ENCODE results near the gene GPR78.

GPR78 gene

GRCh38 chr4:8547108-8547911 lies 32.9 kb upstream of the GPR78 start:
- no peak overlapping the region for H2AFZ ChIP-seq (ENCODE audit: insufficient read depth, low read length, poor library complexity)
- no peaks in the 10 kb centered on the region for H3K27me3 ChIP-seq (ENCODE audit: insufficient read depth, low read length)
- H2BK120ac ChIP-seq (ENCODE audit: insufficient read depth, low read length, poor library complexity), result peak overlapping the region; percentile 82

DNA sequence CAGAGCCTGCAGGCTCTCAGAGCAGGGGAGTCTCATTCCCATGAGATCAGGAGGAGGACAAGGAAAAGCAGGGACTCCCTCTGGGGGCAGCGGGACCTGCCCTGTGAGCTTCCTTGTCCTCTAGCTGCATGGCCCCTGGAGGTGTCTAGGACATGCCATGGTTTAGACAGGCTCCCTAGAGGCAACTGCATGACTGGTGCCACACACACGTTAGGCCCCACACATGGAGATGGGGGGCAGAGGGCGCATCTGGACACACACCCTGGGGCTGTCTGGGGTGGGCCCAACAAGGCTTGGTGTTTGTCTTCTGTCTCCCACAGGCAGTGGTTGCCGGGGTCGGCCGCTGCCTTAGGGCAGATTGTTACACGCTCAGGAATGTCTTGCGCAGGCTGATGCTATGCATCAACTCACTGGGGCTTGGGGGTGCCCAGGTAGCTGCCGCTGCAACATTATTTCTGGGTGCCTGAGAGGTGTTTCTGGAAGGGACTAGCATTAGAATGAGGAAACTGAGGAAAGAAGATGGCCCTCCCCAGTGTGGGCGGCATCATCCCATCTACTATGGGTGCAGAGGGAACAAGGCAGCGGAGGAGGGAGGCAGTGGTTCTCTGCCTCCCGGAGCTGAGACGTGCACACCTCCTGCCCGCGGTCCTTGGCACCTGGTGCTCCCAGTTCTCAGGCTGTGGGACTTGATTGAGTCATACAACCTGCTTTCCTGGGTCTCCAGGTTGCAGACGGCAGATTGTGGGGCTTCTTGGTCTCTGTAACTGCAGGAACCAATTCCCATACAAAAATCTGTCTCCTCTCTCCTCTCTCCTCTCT lies 32.1 kb upstream of the GPR78 start:
- DNase-seq, result peak; percentile 88 to 96
- Histone ChIP-seq H3K14ac (ENCODE audit: low read length) (peak overlapping the region; percentile 62), H4K12ac (ENCODE audit: low read depth, low read length) (no peak overlapping the region), H2BK12ac (ENCODE audit: low read length) (peak overlapping the region; percentile 74), H3K9me3 (ENCODE audit: insufficient read depth, low read depth, low read length) (no peaks in the 10 kb centered on the region), H3K27ac (ENCODE audit: low read depth, low read length) (peak overlapping the region; percentile 73), H3K18ac (ENCODE audit: low read length) (peak overlapping the region; percentile 15), H3K36me3 (ENCODE audit: control insufficient read depth in 1 of 2, insufficient read depth in 2 of 2, low read length in 2 of 2) (no peaks in the 10 kb centered on the region), H4K8ac (ENCODE audit: low read depth, low read length) (peak overlapping the region; percentile 34), H3K4ac (ENCODE audit: low read depth, low read length) (no peak overlapping the region), H2BK5ac (ENCODE audit: low read depth, low read length, poor library complexity) (peak overlapping the region; percentile 70), H2BK120ac (ENCODE audit: insufficient read depth, low read length, poor library complexity) (peak overlapping the region; percentile 87), H3K4me2 (ENCODE audit: low read length) (no peak overlapping the region), H4K91ac (ENCODE audit: low read depth, low read length) (peak overlapping the region; percentile 84), H3K23ac (ENCODE audit: low read length) (no peak overlapping the region), H3K9ac (ENCODE audit: low read length) (no peak overlapping the region), H3K4me3 (ENCODE audit: low read depth, low read length) (no peak overlapping the region), H3K79me2 (ENCODE audit: control insufficient read depth, insufficient read depth, low read length, poor library complexity) (no peaks in the 10 kb centered on the region), H3K79me1 (ENCODE audit: low read length) (peaks cover 41% of the 10 kb centered on the region), H3K4me1 (ENCODE audit: control insufficient read depth in 1 of 2, insufficient read depth in 2 of 2, low read length in 2 of 2) (peaks cover 34 to 45% of the 10 kb centered on the region in 2 experiments), H2AK5ac (ENCODE audit: low read length) (peak overlapping the region; percentile 19), H2AFZ (ENCODE audit: insufficient read depth, low read length, poor library complexity) (no peak overlapping the region), H3K27me3 (ENCODE audit: insufficient read depth, low read length) (no peaks in the 10 kb centered on the region)
- no CpG with 5 or more reads among the region's 16 CpGs for WGBS (ENCODE audit: extremely low coverage, insufficient coverage, insufficient read length)

More at GRCh38 chr4:8547108-8547911, 32.9 kb upstream of the GPR78 start:
- Histone ChIP-seq H3K4me2 (ENCODE audit: low read length) (no peak overlapping the region), H3K4me3 (ENCODE audit: low read depth, low read length) (no peak overlapping the region), H3K18ac (ENCODE audit: low read length) (peak overlapping the region; percentile 15), H2AK5ac (ENCODE audit: low read length) (peak overlapping the region; percentile 50), H3K23ac (ENCODE audit: low read length) (no peak overlapping the region), H3K14ac (ENCODE audit: low read length) (peak overlapping the region; percentile 54), H3K4ac (ENCODE audit: low read depth, low read length) (no peak overlapping the region), H3K79me2 (ENCODE audit: control insufficient read depth, insufficient read depth, low read length, poor library complexity) (no peaks in the 10 kb centered on the region), H3K27ac (ENCODE audit: low read depth, low read length) (peak overlapping the region; percentile 73), H3K36me3 (ENCODE audit: control insufficient read depth in 1 of 2, insufficient read depth in 2 of 2, low read length in 2 of 2) (no peaks in the 10 kb centered on the region), H3K9me3 (ENCODE audit: insufficient read depth, low read depth, low read length) (no peaks in the 10 kb centered on the region), H4K91ac (ENCODE audit: low read depth, low read length) (peak overlapping the region; percentile 84), H3K9ac (ENCODE audit: low read length) (no peak overlapping the region), H3K79me1 (ENCODE audit: low read length) (peaks cover 41% of the 10 kb centered on the region), H2BK12ac (ENCODE audit: low read length) (peak overlapping the region; percentile 76), H2BK5ac (ENCODE audit: low read depth, low read length, poor library complexity) (peak overlapping the region; percentile 70), H4K12ac (ENCODE audit: low read depth, low read length) (no peak overlapping the region), H3K4me1 (ENCODE audit: control insufficient read depth in 1 of 2, insufficient read depth in 2 of 2, low read length in 2 of 2) (peaks cover 37 to 49% of the 10 kb centered on the region in 2 experiments), H4K8ac (ENCODE audit: low read depth, low read length) (peak overlapping the region; percentile 31)
- peak; percentile 46 to 76 for DNase-seq
- no CpG with 5 or more reads among the region's 16 CpGs for WGBS (ENCODE audit: extremely low coverage, insufficient coverage, insufficient read length)

DNA sequence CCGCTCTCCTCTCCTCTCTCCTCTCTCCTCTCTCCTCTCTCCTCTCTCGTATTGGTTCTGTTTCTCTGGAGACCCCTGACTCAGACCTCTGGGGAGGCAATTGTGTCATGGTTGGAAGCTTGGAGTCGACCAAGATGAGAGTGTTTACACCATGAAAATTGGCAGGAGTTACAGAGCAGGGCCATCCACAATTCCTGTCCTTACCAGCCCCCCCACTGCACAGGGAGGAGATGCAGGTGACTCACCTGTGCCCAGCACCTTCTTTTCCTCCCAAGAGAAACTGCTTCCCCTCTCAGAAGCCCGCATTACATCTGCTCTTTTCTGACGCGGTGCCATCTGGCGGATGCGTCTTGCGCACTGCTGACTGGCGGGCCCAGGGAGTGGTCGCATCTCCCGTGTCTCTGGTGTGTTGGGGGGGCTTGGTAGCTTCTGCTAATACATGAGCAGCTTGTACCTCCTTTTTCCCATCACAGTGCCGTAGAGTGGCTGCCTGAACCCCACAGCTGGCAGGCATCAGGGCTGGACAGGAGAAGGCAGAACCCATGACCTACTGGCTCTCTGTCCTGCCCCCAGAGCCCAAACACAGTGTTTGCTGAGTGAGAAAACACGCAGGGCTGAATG lies 31.4 kb upstream of the GPR78 start:
- H3K79me2 ChIP-seq (ENCODE audit: control insufficient read depth, insufficient read depth, low read length, poor library complexity), result no peaks in the 10 kb centered on the region
- no CpG with 5 or more reads among the region's 14 CpGs for WGBS (ENCODE audit: extremely low coverage, insufficient coverage, insufficient read length)
- no peak overlapping the region for H3K9ac ChIP-seq (ENCODE audit: low read length)
- peak overlapping the region; percentile 25 for H3K14ac ChIP-seq (ENCODE audit: low read length)
- H2BK12ac ChIP-seq (ENCODE audit: low read length), result peak overlapping the region; percentile 75
- peak overlapping the region; percentile 24 for H2BK5ac ChIP-seq (ENCODE audit: low read depth, low read length, poor library complexity)
- no peak overlapping the region for H3K4ac ChIP-seq (ENCODE audit: low read depth, low read length)
- H2AK5ac ChIP-seq (ENCODE audit: low read length), result peak overlapping the region; percentile 6
- peak overlapping the region; percentile 40 for H3K27ac ChIP-seq (ENCODE audit: low read depth, low read length)
- no peak overlapping the region for H3K4me3 ChIP-seq (ENCODE audit: low read depth, low read length)
- no peak overlapping the region for H3K4me2 ChIP-seq (ENCODE audit: low read length)
- H3K79me1 ChIP-seq (ENCODE audit: low read length), result peaks cover 44% of the 10 kb centered on the region
- H3K18ac ChIP-seq (ENCODE audit: low read length), result peak overlapping the region; percentile 18
- no peak overlapping the region for H2AFZ ChIP-seq (ENCODE audit: insufficient read depth, low read length, poor library complexity)
- H4K12ac ChIP-seq (ENCODE audit: low read depth, low read length), result no peak overlapping the region
- no peaks in the 10 kb centered on the region for H3K9me3 ChIP-seq (ENCODE audit: insufficient read depth, low read depth, low read length)
- peak overlapping the region; percentile 84 for H4K91ac ChIP-seq (ENCODE audit: low read depth, low read length)
- H4K8ac ChIP-seq (ENCODE audit: low read depth, low read length), result no peak overlapping the region
- H3K4me1 ChIP-seq (ENCODE audit: control insufficient read depth in 1 of 2, insufficient read depth in 2 of 2, low read length in 2 of 2), result peaks cover 32 to 45% of the 10 kb centered on the region in 2 experiments
- H3K36me3 ChIP-seq (ENCODE audit: control insufficient read depth in 1 of 2, insufficient read depth in 2 of 2, low read length in 2 of 2), result no peaks in the 10 kb centered on the region
- no peak overlapping the region for H3K23ac ChIP-seq (ENCODE audit: low read length)
- peak; percentile 47 to 49 for DNase-seq
- H2BK120ac ChIP-seq (ENCODE audit: insufficient read depth, low read length, poor library complexity), result peak overlapping the region; percentile 33
- H3K27me3 ChIP-seq (ENCODE audit: insufficient read depth, low read length), result no peaks in the 10 kb centered on the region

- no peak overlapping the region for H4K8ac ChIP-seq (ENCODE audit: low read depth, low read length)
- no peaks in the 10 kb centered on the region for H3K36me3 ChIP-seq (ENCODE audit: control insufficient read depth in 1 of 2, insufficient read depth in 2 of 2, low read length in 2 of 2)
- H3K27me3 ChIP-seq (ENCODE audit: insufficient read depth, low read length), result no peaks in the 10 kb centered on the region
- no peak overlapping the region for H3K9ac ChIP-seq (ENCODE audit: low read length)
- no peak overlapping the region for H3K4me3 ChIP-seq (ENCODE audit: low read depth, low read length)
- peak overlapping the region; percentile 28 for H2AFZ ChIP-seq (ENCODE audit: insufficient read depth, low read length, poor library complexity)
- peak overlapping the region; percentile 6 for H2AK5ac ChIP-seq (ENCODE audit: low read length)
- H4K91ac ChIP-seq (ENCODE audit: low read depth, low read length), result peak overlapping the region; percentile 29
- no peaks in the 10 kb centered on the region for H3K79me2 ChIP-seq (ENCODE audit: control insufficient read depth, insufficient read depth, low read length, poor library complexity)
- H3K27ac ChIP-seq (ENCODE audit: low read depth, low read length), result no peak overlapping the region
- peak overlapping the region; percentile 56 for H3K14ac ChIP-seq (ENCODE audit: low read length)
- H2BK120ac ChIP-seq (ENCODE audit: insufficient read depth, low read length, poor library complexity), result peak overlapping the region; percentile 33
- no peak overlapping the region for H3K23ac ChIP-seq (ENCODE audit: low read length)
- H3K18ac ChIP-seq (ENCODE audit: low read length), result no peak overlapping the region
- no peak overlapping the region for H3K4ac ChIP-seq (ENCODE audit: low read depth, low read length)
- H3K79me1 ChIP-seq (ENCODE audit: low read length), result peaks cover 44% of the 10 kb centered on the region
- peaks cover 32 to 45% of the 10 kb centered on the region in 2 experiments for H3K4me1 ChIP-seq (ENCODE audit: control insufficient read depth in 1 of 2, insufficient read depth in 2 of 2, low read length in 2 of 2)
- H3K4me2 ChIP-seq (ENCODE audit: low read length), result no peak overlapping the region
- no peaks in the 10 kb centered on the region for H3K9me3 ChIP-seq (ENCODE audit: insufficient read depth, low read depth, low read length)
- no peak overlapping the region for H4K12ac ChIP-seq (ENCODE audit: low read depth, low read length)
- no CpG with 5 or more reads among the region's 11 CpGs for WGBS (ENCODE audit: extremely low coverage, insufficient coverage, insufficient read length)
- H2BK5ac ChIP-seq (ENCODE audit: low read depth, low read length, poor library complexity), result peak overlapping the region; percentile 20
- no peak for DNase-seq
- peak overlapping the region; percentile 75 for H2BK12ac ChIP-seq (ENCODE audit: low read length)
Measured at GRCh38 chr4:8549352-8549931, 30.8 kb upstream of the GPR78 start.
